H9 (cell line): ENCODE measurements around the gene NEMP2. TPM values are rescaled to one million over a fixed set of nuclear protein-coding genes. Genes with fewer than 3 reads are reported as not detected.

Source experiments
- DNase-seq: peaks from one replicate; pipeline ENCODE4 v3.0.0-alpha.2; 2017
- H2AFZ ChIP-seq: one replicate; pipeline ENCODE4 v1.6.1; 2013; ENCODE audit warnings: mild to moderate bottlenecking, low read length, control low read depth, moderate library complexity
- H2AK5ac ChIP-seq: 2 replicates; pipeline ENCODE4 v1.6.1; 2013; ENCODE audit warnings: low read length, control low read depth, mixed read lengths; ENCODE audit not compliant: insufficient read length
- H2BK120ac ChIP-seq: one replicate; pipeline ENCODE4 v1.6.1; 2013; ENCODE audit warnings: low read depth, mild to moderate bottlenecking, low read length, control low read depth, inconsistent platforms; ENCODE audit not compliant: poor library complexity, severe bottlenecking
- H2BK12ac ChIP-seq: 2 replicates; pipeline ENCODE4 v1.6.1; 2013; ENCODE audit warnings: low read length, control low read depth, mixed read lengths, low read depth; ENCODE audit not compliant: insufficient read length
- H2BK15ac ChIP-seq: 2 replicates; pipeline ENCODE4 v1.6.1; 2013; ENCODE audit warnings: low read depth, low read length, control low read depth
- H2BK20ac ChIP-seq: one replicate; pipeline ENCODE4 v1.6.1; 2013; ENCODE audit warnings: low read depth, mild to moderate bottlenecking, low read length, control low read depth, inconsistent platforms; ENCODE audit not compliant: poor library complexity, severe bottlenecking
- H2BK5ac ChIP-seq: 2 replicates; pipeline ENCODE4 v1.6.1; 2013; ENCODE audit warnings: low read length, control low read depth, mixed read lengths; ENCODE audit not compliant: insufficient read length
- H3K14ac ChIP-seq: 2 replicates; pipeline ENCODE4 v1.6.1; 2013; ENCODE audit warnings: low read length, control low read depth; ENCODE audit not compliant: insufficient read depth
- H3K18ac ChIP-seq: 2 replicates; pipeline ENCODE4 v1.6.1; 2013; ENCODE audit warnings: low read depth, mild to moderate bottlenecking, mixed read lengths, low read length, control low read depth; ENCODE audit not compliant: insufficient read length
- H3K23ac ChIP-seq: 2 replicates; pipeline ENCODE4 v1.6.1; 2013; ENCODE audit warnings: low read length, control low read depth, mixed read lengths, low read depth; ENCODE audit not compliant: insufficient read length
- H3K23me2 ChIP-seq: 2 replicates; pipeline ENCODE4 v1.6.1; 2013; ENCODE audit warnings: low read depth, mild to moderate bottlenecking, mixed read lengths, low read length, control low read depth; ENCODE audit not compliant: insufficient read length, poor library complexity, severe bottlenecking
- H3K27ac ChIP-seq: 2 replicates; pipeline ENCODE4 v1.5.1; 2013; ENCODE audit warnings: low read length, control low read depth, mixed read lengths, low read depth; ENCODE audit not compliant: insufficient read length
- H3K27me3 ChIP-seq: 2 replicates; pipeline ENCODE4 v1.6.1; 2013; ENCODE audit warnings: low read length, control low read depth, inconsistent platforms; ENCODE audit not compliant: insufficient read depth
- H3K4ac ChIP-seq: 2 replicates; pipeline ENCODE4 v1.6.1; 2013; ENCODE audit warnings: low read depth, mild to moderate bottlenecking, control low read depth, inconsistent platforms, low read length, moderate library complexity
- H3K4me1 ChIP-seq: 2 replicates; pipeline ENCODE4 v1.6.1; 2013; ENCODE audit warnings: low read length, control low read depth, inconsistent platforms; ENCODE audit not compliant: insufficient read depth
- H3K4me2 ChIP-seq: 2 replicates; pipeline ENCODE4 v1.6.1; 2013; ENCODE audit warnings: low read length, control low read depth, mixed read lengths; ENCODE audit not compliant: insufficient read length, insufficient read depth
- H3K56ac ChIP-seq: 2 replicates; pipeline ENCODE4 v1.6.1; 2013; ENCODE audit warnings: low read depth, mild to moderate bottlenecking, mixed read lengths, low read length, control low read depth; ENCODE audit not compliant: insufficient read length
- H3K79me1 ChIP-seq: 2 replicates; pipeline ENCODE4 v1.6.1; 2013; ENCODE audit warnings: low read depth, mild to moderate bottlenecking, moderate library complexity, low read length, control low read depth, inconsistent platforms; ENCODE audit not compliant: insufficient read depth, poor library complexity, severe bottlenecking
- H3K79me2 ChIP-seq: 2 replicates; pipeline ENCODE4 v1.6.1; 2013; ENCODE audit warnings: low read length, control low read depth, inconsistent platforms; ENCODE audit not compliant: insufficient read depth
- H3K9ac ChIP-seq: 2 replicates; pipeline ENCODE4 v1.6.1; 2013; ENCODE audit warnings: low read length, control low read depth, mixed read lengths; ENCODE audit not compliant: insufficient read length; ENCODE audit errors: extremely low read depth
- H3K9me3 ChIP-seq: one replicate; pipeline ENCODE4 v1.6.1; 2013; ENCODE audit warnings: low read depth, low read length, inconsistent platforms; ENCODE audit not compliant: control insufficient read depth
- H3T11ph ChIP-seq: one replicate; pipeline ENCODE4 v1.6.1; 2013; ENCODE audit warnings: mild to moderate bottlenecking, low read length, control low read depth, inconsistent platforms
- H4K20me1 ChIP-seq: one replicate; pipeline ENCODE4 v1.6.1; 2013; ENCODE audit not compliant: control insufficient read depth, insufficient read length, insufficient read depth
- H4K5ac ChIP-seq: 2 replicates; pipeline ENCODE4 v1.6.1; 2013; ENCODE audit warnings: low read depth, mild to moderate bottlenecking, mixed read lengths, low read length, control low read depth; ENCODE audit not compliant: insufficient read length
- H4K8ac ChIP-seq: replicated peaks from 2 replicates; pipeline ENCODE4 v1.6.1; 2013; ENCODE audit warnings: low read length, control low read depth, mixed read lengths, low read depth; ENCODE audit not compliant: insufficient read length
- H4K91ac ChIP-seq: 2 replicates; pipeline ENCODE4 v1.6.1; 2013; ENCODE audit warnings: low read depth, mild to moderate bottlenecking, moderate library complexity, mixed read lengths, low read length, control low read depth; ENCODE audit not compliant: insufficient read length
- H3K27ac Mint-ChIP-seq, 3 experiments: 2 replicates in 2 of 3; 3 replicates in 1 of 3; pipeline ENCODE4 v1.8.0; 2020 to 2021; ENCODE audit warnings: mixed read lengths in 3 of 3, mild to moderate bottlenecking in 1 of 3, moderate library complexity in 1 of 3
- H3K27me3 Mint-ChIP-seq: 2 replicates; pipeline ENCODE4 v1.8.0; 2021; ENCODE audit warnings: low read depth, mild to moderate bottlenecking, moderate library complexity, mixed read lengths
- H3K36me3 Mint-ChIP-seq, 3 experiments: 2 replicates in 2 of 3; 3 replicates in 1 of 3; pipeline ENCODE4 v1.8.0; 2020 to 2021; ENCODE audit warnings: low read depth in 3 of 3, mixed read lengths in 3 of 3; ENCODE audit not compliant: insufficient read depth in 1 of 3
- H3K4me1 Mint-ChIP-seq, 2 experiments: 2 replicates each; pipeline ENCODE4 v1.8.0; 2020; ENCODE audit warnings: mixed read lengths in 2 of 2
- H3K4me3 Mint-ChIP-seq, 2 experiments: 2 replicates in 1 of 2; 3 replicates in 1 of 2; pipeline ENCODE4 v1.8.0; 2020 to 2021; ENCODE audit warnings: mild to moderate bottlenecking in 2 of 2, mixed read lengths in 2 of 2, moderate library complexity in 1 of 2
- H3K9me3 Mint-ChIP-seq, 2 experiments: 2 replicates in 1 of 2; 3 replicates in 1 of 2; pipeline ENCODE4 v1.8.0; 2020; ENCODE audit warnings: mild to moderate bottlenecking in 2 of 2, mixed read lengths in 2 of 2, moderate library complexity in 1 of 2
- WGBS: extraction: QIAGEN DNeasy Blood & Tissue Kit; methylation state at CpG from one replicate; pipeline ENCODE4 v1.1.7; 2013; ENCODE audit warnings: missing lambda C conversion rate, low lambda C conversion rate, mixed read lengths; ENCODE audit not compliant: insufficient read length; ENCODE audit errors: extremely low coverage; 5-methylcytosine and 5-hydroxymethylcytosine counted together
- total RNA-seq: library from RNA; stranded (reverse); gene quantifications from 2 replicates; pipeline ENCODE4 v1.2.1, GENCODE V29; 2021
- TF ChIP-seq, protein P1 (sequence below): fragments of 200-600 bp; sonication (generic); conservative IDR thresholded peaks from 3 replicates; pipeline ENCODE4 v1.8.0; 2021; ENCODE audit warnings: antibody characterized with exemption, mild to moderate bottlenecking

NEMP2 gene
- total RNA-seq, 1 experiment from 2014 or later: 5.3 TPM

DNA sequence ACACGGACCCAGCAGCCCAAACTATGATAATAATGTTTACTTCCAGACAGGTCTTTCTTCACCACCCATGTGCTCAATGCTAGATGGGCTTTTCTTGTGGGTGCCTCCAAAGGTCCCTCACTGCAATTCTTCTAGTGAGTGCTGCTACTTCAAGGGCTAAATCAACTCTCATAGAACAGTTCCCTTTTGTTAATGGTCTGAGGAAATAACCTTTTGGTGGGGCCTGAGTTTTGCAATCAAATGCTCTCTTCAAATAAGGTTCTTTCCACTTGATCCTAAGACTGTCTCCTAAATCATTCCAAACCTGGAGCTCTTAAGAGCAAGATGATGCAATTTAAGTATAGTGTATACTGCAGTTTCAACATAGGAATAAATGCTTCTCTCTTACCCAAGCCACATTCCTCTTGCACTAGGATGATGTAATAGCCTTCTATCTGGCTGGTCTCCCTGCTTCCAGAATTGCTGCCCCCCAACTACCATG lies 6.0 kb downstream of the NEMP2 start:
- Histone ChIP-seq H3K56ac (no peak overlapping the region), H2AFZ (no peak overlapping the region), H3T11ph (no peak overlapping the region), H4K20me1 (no peaks in the 10 kb centered on the region), H2BK20ac (no peak overlapping the region), H3K27ac (no peak overlapping the region), H4K8ac (no peak overlapping the region), H3K23ac (no peak overlapping the region), H3K14ac (no peak overlapping the region), H3K18ac (no peak overlapping the region), H3K4me2 (no peak overlapping the region), H3K23me2 (no peaks in the 10 kb centered on the region), H2BK12ac (no peak overlapping the region), H3K4ac (no peak overlapping the region), H3K9me3 (no peaks in the 10 kb centered on the region), H3K79me1 (no peaks in the 10 kb centered on the region), H3K27me3 (no peaks in the 10 kb centered on the region), H2BK15ac (no peak overlapping the region), H3K9ac (no peak overlapping the region), H3K79me2 (no peaks in the 10 kb centered on the region), H2BK5ac (no peak overlapping the region), H4K5ac (no peak overlapping the region), H2BK120ac (no peak overlapping the region), H3K4me1 (no peaks in the 10 kb centered on the region; the same call in 1 of the 2 replicates), H4K91ac (no peak overlapping the region), H2AK5ac (no peak overlapping the region)
- Mint-ChIP-seq H3K4me1 (peaks cover 16 to 20% of the 10 kb centered on the region in 2 experiments), H3K36me3 (no peaks in the 10 kb centered on the region; a peak in 2 of 7 replicates), H3K4me3 (no peak overlapping the region), H3K27me3 (no peaks in the 10 kb centered on the region), H3K27ac (peak overlapping the region in 2 of 3 experiments; percentile 3 to 17; a peak in 3 of 7 replicates), H3K9me3 (no peaks in the 10 kb centered on the region)
- TF ChIP-seq, protein P1, sequence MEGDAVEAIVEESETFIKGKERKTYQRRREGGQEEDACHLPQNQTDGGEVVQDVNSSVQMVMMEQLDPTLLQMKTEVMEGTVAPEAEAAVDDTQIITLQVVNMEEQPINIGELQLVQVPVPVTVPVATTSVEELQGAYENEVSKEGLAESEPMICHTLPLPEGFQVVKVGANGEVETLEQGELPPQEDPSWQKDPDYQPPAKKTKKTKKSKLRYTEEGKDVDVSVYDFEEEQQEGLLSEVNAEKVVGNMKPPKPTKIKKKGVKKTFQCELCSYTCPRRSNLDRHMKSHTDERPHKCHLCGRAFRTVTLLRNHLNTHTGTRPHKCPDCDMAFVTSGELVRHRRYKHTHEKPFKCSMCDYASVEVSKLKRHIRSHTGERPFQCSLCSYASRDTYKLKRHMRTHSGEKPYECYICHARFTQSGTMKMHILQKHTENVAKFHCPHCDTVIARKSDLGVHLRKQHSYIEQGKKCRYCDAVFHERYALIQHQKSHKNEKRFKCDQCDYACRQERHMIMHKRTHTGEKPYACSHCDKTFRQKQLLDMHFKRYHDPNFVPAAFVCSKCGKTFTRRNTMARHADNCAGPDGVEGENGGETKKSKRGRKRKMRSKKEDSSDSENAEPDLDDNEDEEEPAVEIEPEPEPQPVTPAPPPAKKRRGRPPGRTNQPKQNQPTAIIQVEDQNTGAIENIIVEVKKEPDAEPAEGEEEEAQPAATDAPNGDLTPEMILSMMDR: no peak
- no CpG with 5 or more reads among the region's 1 CpG for WGBS
- no peak for DNase-seq
